Naive B cell (primary cell): ENCODE data around the gene TXK. TPM values are rescaled to one million over a fixed set of nuclear protein-coding genes. Genes with fewer than 3 reads are reported as not detected.
A peak's percentile ranks its signal among the peaks of the same experiment; 100 is the strongest.

Experiments
- ATAC-seq, 2 donors: fragments of 150-1000 bp; cut with Tn5 transposase; 2 replicates each; pipeline ENCODE4 v1.10.0; 2021; ENCODE audit warnings: low read depth in 2 of 2, mild to moderate bottlenecking in 2 of 2, moderate library complexity in 2 of 2
- DNase-seq: peaks from one replicate; pipeline ENCODE4 v3.0.0; 2022
- H3K27ac Mint-ChIP-seq, 6 donors: one replicate each; pipeline ENCODE4 v1.8.0; 2020 to 2022; ENCODE audit warnings: mild to moderate bottlenecking in 6 of 6, mixed read lengths in 6 of 6, moderate library complexity in 5 of 6, inconsistent platforms in 2 of 6
- H3K27me3 Mint-ChIP-seq, 3 donors: one replicate each; pipeline ENCODE4 v1.8.0; 2021 to 2022; ENCODE audit warnings: mixed read lengths in 3 of 3, mild to moderate bottlenecking in 1 of 3
- H3K36me3 Mint-ChIP-seq, 2 donors: one replicate each; pipeline ENCODE4 v1.8.0; 2020 to 2022; ENCODE audit warnings: mixed read lengths in 2 of 2, inconsistent platforms in 1 of 2, mild to moderate bottlenecking in 1 of 2
- H3K4me1 Mint-ChIP-seq, 3 donors: one replicate each; pipeline ENCODE4 v1.8.0; 2020 to 2022; ENCODE audit warnings: mixed read lengths in 3 of 3, inconsistent platforms in 1 of 3, mild to moderate bottlenecking in 1 of 3, moderate library complexity in 1 of 3
- H3K4me3 Mint-ChIP-seq, 8 donors: one replicate each; pipeline ENCODE4 v1.8.0; 2020 to 2022; ENCODE audit warnings: mild to moderate bottlenecking in 8 of 8, mixed read lengths in 8 of 8, moderate library complexity in 8 of 8, inconsistent platforms in 2 of 8
- H3K9me3 Mint-ChIP-seq, 7 donors: one replicate each; pipeline ENCODE4 v1.8.0; 2020 to 2022; ENCODE audit warnings: mixed read lengths in 7 of 7, mild to moderate bottlenecking in 5 of 7, inconsistent platforms in 2 of 7, moderate library complexity in 1 of 7
- polyA plus RNA-seq, 6 donors: library from polyadenylated mRNA; unstranded; fragments of 300-500 nt; fragmentation: Illumina TruSeq; gene quantifications; one replicate each; pipeline ENCODE4 v1.2.3, GENCODE V29; 2021; ENCODE audit warnings: low read depth in 6 of 6

The TXK gene
- polyA plus RNA-seq, 6 donors from 2014 or later, result 0.13 to 0.53 (median 0.39) TPM

GRCh38 chr4:48033412-48033811 lies 100.6 kb downstream of the TXK start:
- Mint-ChIP-seq H3K4me1 (peaks cover 26 to 46% (median 45%) of the 10 kb centered on the region in 3 donors), H3K27me3 (no peaks in the 10 kb centered on the region), H3K9me3 (peaks cover 0 to 4% (median 0%) of the 10 kb centered on the region in 7 donors), H3K4me3 (no peak overlapping the region), H3K36me3 (no peaks in the 10 kb centered on the region), H3K27ac (peak overlapping the region in 2 of 6 donors; percentile 76 to 88)
- DNase-seq (no peak), ATAC-seq (no peak)

- peaks cover 0 to 4% (median 0%) of the 10 kb centered on the region in 7 donors for H3K9me3 Mint-ChIP-seq
- no peak overlapping the region for H3K4me3 Mint-ChIP-seq
- no peaks in the 10 kb centered on the region for H3K27me3 Mint-ChIP-seq
- DNase-seq, result no peak
- H3K27ac Mint-ChIP-seq, result no peak overlapping the region
- ATAC-seq, result no peak
- peaks cover 26 to 45% (median 42%) of the 10 kb centered on the region in 3 donors for H3K4me1 Mint-ChIP-seq
- no peaks in the 10 kb centered on the region for H3K36me3 Mint-ChIP-seq
Observed at GRCh38 chr4:48032721-48033120, 101.3 kb downstream of the TXK start.

- no peak overlapping the region for H3K27ac Mint-ChIP-seq
- peaks cover 24 to 43% (median 35%) of the 10 kb centered on the region in 3 donors for H3K4me1 Mint-ChIP-seq
- DNase-seq, result no peak
- ATAC-seq, result no peak
- H3K27me3 Mint-ChIP-seq, result no peaks in the 10 kb centered on the region
- H3K4me3 Mint-ChIP-seq, result no peak overlapping the region
- H3K36me3 Mint-ChIP-seq, result no peaks in the 10 kb centered on the region
- peaks cover 0 to 4% (median 0%) of the 10 kb centered on the region in 7 donors for H3K9me3 Mint-ChIP-seq
Observed at GRCh38 chr4:48031802-48032525, 102.1 kb downstream of the TXK start.

GRCh38 chr4:48030470-48030869 lies 103.6 kb downstream of the TXK start:
- DNase-seq (no peak), ATAC-seq (no peak)
- peaks cover 12 to 28% (median 20%) of the 10 kb centered on the region in 3 donors for H3K4me1 Mint-ChIP-seq
- no peaks in the 10 kb centered on the region for H3K36me3 Mint-ChIP-seq
- H3K4me3 Mint-ChIP-seq, result no peak overlapping the region
- H3K27me3 Mint-ChIP-seq, result peaks cover 0 to 8% (median 7%) of the 10 kb centered on the region in 3 donors
- H3K27ac Mint-ChIP-seq, result peak overlapping the region in 1 of 6 donors; percentile 64
- H3K9me3 Mint-ChIP-seq, result peaks cover 0 to 4% (median 0%) of the 10 kb centered on the region in 7 donors

GRCh38 chr4:48028696-48029095 lies 105.4 kb downstream of the TXK start:
- H3K27ac Mint-ChIP-seq, result no peak overlapping the region
- no peak for ATAC-seq

GRCh38 chr4:48027653-48028052 lies 106.4 kb downstream of the TXK start:
- no peak for ATAC-seq
- peaks cover 8 to 20% (median 19%) of the 10 kb centered on the region in 3 donors for H3K27me3 Mint-ChIP-seq
- peaks cover 0 to 7% (median 0%) of the 10 kb centered on the region in 3 donors for H3K4me1 Mint-ChIP-seq
- H3K4me3 Mint-ChIP-seq, result no peak overlapping the region
- DNase-seq, result no peak
- no peaks in the 10 kb centered on the region for H3K9me3 Mint-ChIP-seq
- H3K36me3 Mint-ChIP-seq, result no peaks in the 10 kb centered on the region
- no peak overlapping the region for H3K27ac Mint-ChIP-seq

More at GRCh38 chr4:48028696-48029095, 105.4 kb downstream of the TXK start:
- DNase-seq, result no peak
- H3K9me3 Mint-ChIP-seq, result no peaks in the 10 kb centered on the region
- H3K36me3 Mint-ChIP-seq, result no peaks in the 10 kb centered on the region
- no peak overlapping the region for H3K4me3 Mint-ChIP-seq
- peaks cover 8 to 20% (median 19%) of the 10 kb centered on the region in 3 donors for H3K27me3 Mint-ChIP-seq
- peaks cover 1 to 10% (median 3%) of the 10 kb centered on the region in 3 donors for H3K4me1 Mint-ChIP-seq

- peaks cover 0 to 7% (median 0%) of the 10 kb centered on the region in 3 donors for H3K4me1 Mint-ChIP-seq
- no peak for DNase-seq
- no peaks in the 10 kb centered on the region for H3K36me3 Mint-ChIP-seq
- no peak for ATAC-seq
- no peak overlapping the region for H3K27ac Mint-ChIP-seq
- peaks cover 22 to 31% (median 28%) of the 10 kb centered on the region in 3 donors for H3K27me3 Mint-ChIP-seq
- no peaks in the 10 kb centered on the region for H3K9me3 Mint-ChIP-seq
- no peak overlapping the region for H3K4me3 Mint-ChIP-seq
Observed at GRCh38 chr4:48025005-48025404, 109.0 kb downstream of the TXK start.

- peaks cover 0 to 7% (median 0%) of the 10 kb centered on the region in 3 donors for H3K4me1 Mint-ChIP-seq
- peaks cover 25 to 34% (median 28%) of the 10 kb centered on the region in 3 donors for H3K27me3 Mint-ChIP-seq
- no peak overlapping the region for H3K4me3 Mint-ChIP-seq
- peak overlapping the region in 1 of 6 donors; percentile 44 for H3K27ac Mint-ChIP-seq
- H3K9me3 Mint-ChIP-seq, result no peaks in the 10 kb centered on the region
- H3K36me3 Mint-ChIP-seq, result no peaks in the 10 kb centered on the region
- DNase-seq, result no peak
- no peak for ATAC-seq
Observed at GRCh38 chr4:48024522-48024921, 109.5 kb downstream of the TXK start.

- H3K9me3 Mint-ChIP-seq, result no peaks in the 10 kb centered on the region
- no peak for DNase-seq
- peaks cover 2 to 4% (median 3%) of the 10 kb centered on the region in 3 donors for H3K4me1 Mint-ChIP-seq
- no peak overlapping the region for H3K4me3 Mint-ChIP-seq
- H3K36me3 Mint-ChIP-seq, result no peaks in the 10 kb centered on the region
- H3K27ac Mint-ChIP-seq, result no peak overlapping the region
- ATAC-seq, result no peak
- H3K27me3 Mint-ChIP-seq, result peaks cover 28 to 38% (median 31%) of the 10 kb centered on the region in 3 donors
Observed at GRCh38 chr4:48022192-48022799, 111.8 kb downstream of the TXK start.

- DNase-seq, result no peak
- H3K27me3 Mint-ChIP-seq, result peaks cover 31 to 39% (median 33%) of the 10 kb centered on the region in 3 donors
- H3K9me3 Mint-ChIP-seq, result no peaks in the 10 kb centered on the region
- H3K27ac Mint-ChIP-seq, result no peak overlapping the region
- no peak for ATAC-seq
- H3K4me1 Mint-ChIP-seq, result peaks cover 4 to 10% (median 7%) of the 10 kb centered on the region in 3 donors
- H3K4me3 Mint-ChIP-seq, result no peak overlapping the region
- H3K36me3 Mint-ChIP-seq, result no peaks in the 10 kb centered on the region
Observed at GRCh38 chr4:48021100-48021499, 113.0 kb downstream of the TXK start.

GRCh38 chr4:48018112-48018511 lies 115.9 kb downstream of the TXK start:
- Mint-ChIP-seq H3K9me3 (no peaks in the 10 kb centered on the region), H3K36me3 (no peaks in the 10 kb centered on the region), H3K4me1 (peaks cover 7 to 15% (median 10%) of the 10 kb centered on the region in 3 donors), H3K27me3 (peaks cover 38 to 40% (median 38%) of the 10 kb centered on the region in 3 donors), H3K4me3 (peak overlapping the region in 1 of 8 donors; percentile 87), H3K27ac (no peak overlapping the region)
- no peak for DNase-seq
- ATAC-seq, result no peak

- no peaks in the 10 kb centered on the region for H3K36me3 Mint-ChIP-seq
- DNase-seq (peak; percentile 15), ATAC-seq (peak; percentile 15 to 29)
- peak overlapping the region; percentile 81 to 92 (median 88) for H3K4me3 Mint-ChIP-seq
- no peaks in the 10 kb centered on the region for H3K9me3 Mint-ChIP-seq
- peak overlapping the region in 1 of 6 donors; percentile 71 for H3K27ac Mint-ChIP-seq
- H3K27me3 Mint-ChIP-seq, result peaks cover 36 to 44% (median 43%) of the 10 kb centered on the region in 3 donors
- peaks cover 7 to 15% (median 10%) of the 10 kb centered on the region in 3 donors for H3K4me1 Mint-ChIP-seq
Observed at GRCh38 chr4:48017108-48017571, 116.9 kb downstream of the TXK start.
